ENCODE measurements around the gene KIRREL3.

The KIRREL3 gene

DNA sequence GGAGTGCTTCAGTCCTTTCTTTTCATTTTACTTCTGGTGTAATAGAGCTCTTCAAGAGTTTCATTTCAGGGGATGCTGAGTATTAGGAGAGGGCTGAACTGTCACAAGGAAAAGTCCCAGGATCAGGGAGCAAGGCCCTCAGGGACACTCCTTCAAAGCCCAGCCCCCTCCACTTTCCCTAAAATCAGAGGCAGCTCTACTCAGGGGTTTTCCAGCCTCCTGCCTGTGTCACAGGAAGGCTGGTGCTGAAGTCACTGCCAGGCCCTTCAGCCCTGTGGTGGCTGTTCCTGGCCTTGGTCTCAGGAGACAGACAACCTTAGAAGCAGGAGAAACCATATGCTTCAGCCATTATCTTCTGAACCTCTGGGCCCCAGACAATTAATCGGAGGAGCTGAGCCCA is 36.4 kb upstream of the KIRREL3 start:
- no peak overlapping the region for H3K4me3 ChIP-seq (ENCODE audit: control insufficient read depth, low read depth, low read length)
- TF ChIP-seq, protein P1, sequence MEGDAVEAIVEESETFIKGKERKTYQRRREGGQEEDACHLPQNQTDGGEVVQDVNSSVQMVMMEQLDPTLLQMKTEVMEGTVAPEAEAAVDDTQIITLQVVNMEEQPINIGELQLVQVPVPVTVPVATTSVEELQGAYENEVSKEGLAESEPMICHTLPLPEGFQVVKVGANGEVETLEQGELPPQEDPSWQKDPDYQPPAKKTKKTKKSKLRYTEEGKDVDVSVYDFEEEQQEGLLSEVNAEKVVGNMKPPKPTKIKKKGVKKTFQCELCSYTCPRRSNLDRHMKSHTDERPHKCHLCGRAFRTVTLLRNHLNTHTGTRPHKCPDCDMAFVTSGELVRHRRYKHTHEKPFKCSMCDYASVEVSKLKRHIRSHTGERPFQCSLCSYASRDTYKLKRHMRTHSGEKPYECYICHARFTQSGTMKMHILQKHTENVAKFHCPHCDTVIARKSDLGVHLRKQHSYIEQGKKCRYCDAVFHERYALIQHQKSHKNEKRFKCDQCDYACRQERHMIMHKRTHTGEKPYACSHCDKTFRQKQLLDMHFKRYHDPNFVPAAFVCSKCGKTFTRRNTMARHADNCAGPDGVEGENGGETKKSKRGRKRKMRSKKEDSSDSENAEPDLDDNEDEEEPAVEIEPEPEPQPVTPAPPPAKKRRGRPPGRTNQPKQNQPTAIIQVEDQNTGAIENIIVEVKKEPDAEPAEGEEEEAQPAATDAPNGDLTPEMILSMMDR (conservative IDR thresholded peaks at IDR 0.05; ENCODE audit: control insufficient read depth, insufficient read depth, low read depth, low read length), result no peak
- no peak for DNase-seq (ENCODE audit: low read depth)

GRCh38 chr11:127035824-127036223 is 35.3 kb upstream of the KIRREL3 start:
- H3K4me3 ChIP-seq (ENCODE audit: control insufficient read depth, low read depth, low read length), result no peak overlapping the region
- TF ChIP-seq, protein P1 (conservative IDR thresholded peaks at IDR 0.05; ENCODE audit: control insufficient read depth, insufficient read depth, low read depth, low read length), result no peak
- no peak for DNase-seq (ENCODE audit: low read depth)

DNA sequence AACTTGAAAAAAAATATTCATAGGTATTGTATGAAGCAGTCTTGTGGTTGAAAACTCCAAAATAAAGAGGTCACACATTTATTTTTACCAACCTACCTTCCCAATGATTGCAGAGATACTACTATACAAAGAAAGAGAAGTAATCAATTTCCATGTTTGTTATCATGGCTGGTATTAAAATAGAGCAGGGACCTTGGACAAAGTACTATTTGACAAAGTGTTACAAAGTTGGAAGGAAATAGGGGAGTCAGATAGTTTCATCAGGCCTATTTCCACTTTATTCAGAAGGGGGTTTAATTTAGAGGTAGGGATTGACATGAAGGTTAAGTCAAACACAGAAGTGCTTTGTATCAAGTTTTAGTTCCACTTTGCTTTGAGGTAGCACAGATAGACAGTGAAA is 34.4 kb upstream of the KIRREL3 start:
- TF ChIP-seq, protein P1 (conservative IDR thresholded peaks at IDR 0.05; ENCODE audit: control insufficient read depth, insufficient read depth, low read depth, low read length), result no peak
- DNase-seq (ENCODE audit: low read depth), result no peak
- no peak overlapping the region for H3K4me3 ChIP-seq (ENCODE audit: control insufficient read depth, low read depth, low read length)

GRCh38 chr11:127028648-127029047 is 28.1 kb upstream of the KIRREL3 start:
- H3K4me3 ChIP-seq (ENCODE audit: control insufficient read depth, low read depth, low read length), result no peak overlapping the region
- DNase-seq (ENCODE audit: low read depth), result no peak
- TF ChIP-seq, protein P1 (conservative IDR thresholded peaks at IDR 0.05; ENCODE audit: control insufficient read depth, insufficient read depth, low read depth, low read length), result no peak

GRCh38 chr11:127027789-127028188 is 27.2 kb upstream of the KIRREL3 start:
- no peak for DNase-seq (ENCODE audit: low read depth)
- H3K4me3 ChIP-seq (ENCODE audit: control insufficient read depth, low read depth, low read length), result no peak overlapping the region
- TF ChIP-seq, protein P1 (conservative IDR thresholded peaks at IDR 0.05; ENCODE audit: control insufficient read depth, insufficient read depth, low read depth, low read length), result no peak

DNA sequence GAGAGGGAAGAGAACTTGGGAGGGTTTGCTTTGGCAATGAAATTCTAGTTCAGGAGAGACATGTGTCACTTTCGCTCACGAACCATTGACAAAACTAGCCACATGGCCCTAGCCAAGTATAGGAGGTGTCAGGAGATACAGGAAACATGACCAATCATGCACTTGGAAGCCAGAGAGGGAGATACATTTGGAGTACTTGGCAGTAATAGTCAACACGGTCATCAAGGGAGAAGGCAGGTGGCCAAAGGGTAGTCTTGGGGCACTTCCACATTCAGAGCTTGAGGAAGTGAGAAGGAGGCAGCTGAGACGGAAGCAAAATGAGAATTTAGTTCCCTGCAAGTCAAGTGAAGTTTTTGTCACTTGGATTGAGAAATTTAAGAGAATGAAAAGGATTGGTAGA is 26.4 kb upstream of the KIRREL3 start:
- TF ChIP-seq, protein P1 (conservative IDR thresholded peaks at IDR 0.05; ENCODE audit: control insufficient read depth, insufficient read depth, low read depth, low read length), result no peak
- DNase-seq (ENCODE audit: low read depth), result no peak
- no peak overlapping the region for H3K4me3 ChIP-seq (ENCODE audit: control insufficient read depth, low read depth, low read length)

DNA sequence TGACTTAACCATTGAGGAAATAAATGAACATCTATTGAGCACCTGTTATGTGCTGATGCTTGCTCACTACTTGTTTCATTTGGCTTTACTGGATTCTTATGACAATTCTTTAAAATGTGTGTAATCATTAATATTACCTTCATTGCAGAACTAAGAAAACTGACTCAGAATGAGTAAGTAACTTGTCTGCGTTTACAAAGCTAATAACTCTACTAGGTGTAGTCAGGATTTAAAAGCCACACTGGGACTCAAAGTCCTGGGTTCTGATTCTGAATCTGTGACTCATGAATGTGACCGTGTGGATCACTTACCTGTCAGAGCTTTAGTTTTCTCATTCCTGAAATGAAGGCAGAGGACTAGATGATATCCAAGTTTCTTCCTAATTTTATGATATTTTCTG is 23.4 kb upstream of the KIRREL3 start:
- TF ChIP-seq, protein P1 (conservative IDR thresholded peaks at IDR 0.05; ENCODE audit: control insufficient read depth, insufficient read depth, low read depth, low read length), result no peak
- no peak overlapping the region for H3K4me3 ChIP-seq (ENCODE audit: control insufficient read depth, low read depth, low read length)
- no peak for DNase-seq (ENCODE audit: low read depth)
